Stimulated activated naive CD8-positive, alpha-beta T cell treated with anti-CD3 and anti-CD28 coated beads, Interleukin-15, Interleukin-2, amounts not matched to agents 100 ng/mL and 50 ng/mL, for 24 hours (primary cell): ENCODE data around the gene MS4A15.
"Not testable (repeated sequence)": the region's sequence is repeated elsewhere in the genome, so short reads cannot be mapped to it uniquely, and the experiment has no call there.

ENCODE experiments used
- H3K27ac Mint-ChIP-seq: one replicate; pipeline ENCODE4 v1.8.0; 2021; ENCODE audit warnings: mild to moderate bottlenecking, mixed read lengths
- H3K27me3 Mint-ChIP-seq: one replicate; pipeline ENCODE4 v1.8.0; 2021; ENCODE audit warnings: mixed read lengths
- H3K36me3 Mint-ChIP-seq: one replicate; pipeline ENCODE4 v1.8.0; 2021; ENCODE audit warnings: low read depth, mixed read lengths
- H3K4me1 Mint-ChIP-seq: one replicate; pipeline ENCODE4 v1.8.0; 2021; ENCODE audit warnings: low read depth, mixed read lengths
- H3K4me3 Mint-ChIP-seq: one replicate; pipeline ENCODE4 v1.8.0; 2021; ENCODE audit warnings: mild to moderate bottlenecking, mixed read lengths
- H3K9me3 Mint-ChIP-seq: one replicate; pipeline ENCODE4 v1.8.0; 2021; ENCODE audit warnings: mixed read lengths

MS4A15 gene

DNA sequence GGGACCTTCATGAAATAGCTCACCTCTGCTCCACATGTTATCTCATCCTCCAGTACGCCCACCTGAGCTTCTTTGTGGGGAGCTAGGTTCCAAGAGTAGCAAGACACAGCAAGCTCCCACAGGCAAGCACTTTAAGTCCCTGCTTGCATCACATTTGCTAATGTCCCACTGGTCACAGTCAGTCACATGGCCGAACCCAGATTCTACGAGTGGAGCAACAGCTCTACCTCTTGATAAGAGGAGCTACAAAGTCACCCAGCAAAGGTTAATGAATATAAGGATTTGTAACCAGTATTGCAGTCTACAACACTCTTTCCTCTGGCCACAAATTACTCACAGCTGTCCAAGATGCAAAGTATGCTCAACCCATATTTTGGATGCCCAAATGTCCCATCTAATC lies 15.2 kb upstream of the MS4A15 start:
- no peaks in the 10 kb centered on the region for H3K4me1 Mint-ChIP-seq
- H3K4me3 Mint-ChIP-seq, result no peak overlapping the region
- no peaks in the 10 kb centered on the region for H3K9me3 Mint-ChIP-seq
- H3K36me3 Mint-ChIP-seq, result no peaks in the 10 kb centered on the region
- H3K27me3 Mint-ChIP-seq, result peaks cover 9% of the 10 kb centered on the region
- no peak overlapping the region for H3K27ac Mint-ChIP-seq

DNA sequence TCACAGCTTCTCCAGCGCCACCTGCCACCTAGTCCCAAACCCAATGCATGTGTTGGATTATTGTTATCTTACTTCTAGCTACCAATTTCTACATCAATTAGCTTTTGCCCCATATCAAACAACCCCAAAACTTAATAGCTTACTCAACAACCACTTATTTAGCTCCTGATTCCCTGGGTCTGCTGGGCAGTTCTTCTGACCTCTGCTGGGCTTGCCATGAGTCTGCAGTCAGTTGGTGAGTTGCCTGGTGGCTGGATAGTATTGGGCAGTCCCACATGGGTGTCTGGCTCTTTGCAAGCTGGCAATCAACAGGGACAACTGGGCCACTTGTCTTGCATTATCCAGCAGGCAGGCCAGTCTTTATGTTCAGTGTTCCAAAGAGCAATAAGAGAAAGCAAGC lies 13.6 kb upstream of the MS4A15 start:
- H3K27me3 Mint-ChIP-seq, result peaks cover 9% of the 10 kb centered on the region
- H3K36me3 Mint-ChIP-seq, result no peaks in the 10 kb centered on the region
- no peaks in the 10 kb centered on the region for H3K4me1 Mint-ChIP-seq
- H3K27ac Mint-ChIP-seq, result no peak overlapping the region
- H3K9me3 Mint-ChIP-seq, result peaks cover 5% of the 10 kb centered on the region
- H3K4me3 Mint-ChIP-seq, result no peak overlapping the region

DNA sequence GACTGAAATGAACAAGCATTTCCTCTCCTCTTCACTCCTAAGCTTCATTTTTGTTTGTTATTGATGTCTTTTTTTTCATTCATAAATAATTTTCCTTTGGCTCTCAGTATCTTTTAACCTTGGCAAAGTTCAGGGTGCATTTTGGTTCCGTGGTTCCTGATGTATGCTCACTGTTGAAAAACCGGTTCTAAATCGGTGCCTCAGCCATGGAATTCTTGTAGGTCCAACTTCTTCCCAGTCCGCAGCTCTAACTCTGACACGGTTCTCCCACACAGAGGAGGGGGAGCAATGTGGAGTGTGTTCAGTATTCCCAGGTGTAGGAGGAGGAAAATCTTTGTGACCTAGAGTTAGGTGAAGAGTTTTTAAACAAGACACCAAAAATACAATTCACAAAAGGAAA lies 12.6 kb upstream of the MS4A15 start:
- H3K4me3 Mint-ChIP-seq, result no peak overlapping the region
- no peaks in the 10 kb centered on the region for H3K36me3 Mint-ChIP-seq
- no peaks in the 10 kb centered on the region for H3K4me1 Mint-ChIP-seq
- peaks cover 5% of the 10 kb centered on the region for H3K9me3 Mint-ChIP-seq
- H3K27me3 Mint-ChIP-seq, result peaks cover 3% of the 10 kb centered on the region
- no peak overlapping the region for H3K27ac Mint-ChIP-seq

DNA sequence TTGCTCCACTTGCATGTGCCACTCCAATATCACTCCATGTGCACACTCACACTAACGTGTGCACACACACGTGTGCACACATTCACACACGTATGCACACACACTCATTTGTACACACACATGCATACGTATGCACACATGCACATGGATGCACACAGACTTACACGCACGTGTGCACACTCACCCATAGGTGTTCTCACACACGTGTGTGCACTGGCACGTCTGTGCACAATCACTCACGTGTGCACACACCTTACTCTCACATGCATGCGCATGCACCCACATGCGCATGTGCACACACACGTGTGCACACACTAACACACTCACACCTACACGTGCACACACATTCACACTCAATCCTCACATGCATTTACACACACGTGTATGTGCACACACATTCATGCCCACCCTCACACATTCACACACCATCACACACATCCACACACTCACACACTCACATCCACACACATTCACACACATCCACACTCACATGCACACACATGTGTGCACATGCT lies 9.3 kb upstream of the MS4A15 start:
- H3K4me3 Mint-ChIP-seq, result no peak overlapping the region
- no peak overlapping the region for H3K27ac Mint-ChIP-seq
- peaks cover 13% of the 10 kb centered on the region for H3K27me3 Mint-ChIP-seq
- H3K4me1 Mint-ChIP-seq, result no peaks in the 10 kb centered on the region
- no peaks in the 10 kb centered on the region for H3K36me3 Mint-ChIP-seq
- peaks cover 5% of the 10 kb centered on the region for H3K9me3 Mint-ChIP-seq

DNA sequence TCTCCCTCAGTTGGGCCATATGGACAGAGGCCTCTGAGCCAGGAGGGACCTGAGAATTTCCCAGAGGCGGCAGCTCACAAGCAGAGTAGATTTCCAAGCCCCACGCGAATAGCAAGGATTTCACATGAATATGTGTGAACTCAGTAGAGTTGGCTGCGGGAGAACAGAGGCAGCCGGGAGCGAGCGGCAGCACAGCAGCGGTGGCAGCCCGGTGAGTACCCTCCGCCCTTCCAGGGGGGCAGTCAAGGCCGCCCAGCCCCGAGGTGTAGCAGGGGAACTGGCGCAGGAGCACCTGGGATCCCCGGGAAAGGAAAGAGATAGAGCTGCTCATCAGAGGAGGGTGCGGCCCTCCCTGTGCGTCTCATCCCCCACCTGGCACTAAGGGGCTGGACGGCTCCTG lies 8.4 kb upstream of the MS4A15 start:
- Mint-ChIP-seq H3K36me3 (no peaks in the 10 kb centered on the region), H3K4me3 (no peak overlapping the region), H3K27ac (no peak overlapping the region), H3K4me1 (no peaks in the 10 kb centered on the region), H3K9me3 (peaks cover 5% of the 10 kb centered on the region), H3K27me3 (peaks cover 20% of the 10 kb centered on the region)

DNA sequence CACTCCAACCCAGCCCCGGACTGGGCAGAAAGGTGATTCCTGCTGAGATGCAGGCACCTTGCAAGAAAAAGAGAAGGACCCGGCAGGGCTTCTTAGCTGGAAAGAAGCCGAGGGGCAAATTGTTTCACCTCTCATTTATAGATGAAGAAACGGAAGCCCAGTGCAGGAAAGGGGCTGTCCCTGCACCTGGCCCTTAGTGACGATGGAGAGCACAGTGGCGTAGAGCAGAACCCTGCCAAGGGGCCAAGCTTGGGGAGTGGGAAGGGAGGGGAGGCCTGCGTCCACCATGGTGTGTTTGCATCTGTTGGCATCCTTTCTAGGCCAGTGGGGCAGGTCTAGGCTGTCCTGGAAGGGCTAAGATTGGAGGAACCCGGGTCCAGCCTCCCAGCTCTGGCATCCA lies 7.8 kb upstream of the MS4A15 start:
- Mint-ChIP-seq H3K27ac (no peak overlapping the region), H3K36me3 (no peaks in the 10 kb centered on the region), H3K4me1 (no peaks in the 10 kb centered on the region), H3K4me3 (no peak overlapping the region), H3K9me3 (peaks cover 5% of the 10 kb centered on the region), H3K27me3 (peaks cover 21% of the 10 kb centered on the region)

DNA sequence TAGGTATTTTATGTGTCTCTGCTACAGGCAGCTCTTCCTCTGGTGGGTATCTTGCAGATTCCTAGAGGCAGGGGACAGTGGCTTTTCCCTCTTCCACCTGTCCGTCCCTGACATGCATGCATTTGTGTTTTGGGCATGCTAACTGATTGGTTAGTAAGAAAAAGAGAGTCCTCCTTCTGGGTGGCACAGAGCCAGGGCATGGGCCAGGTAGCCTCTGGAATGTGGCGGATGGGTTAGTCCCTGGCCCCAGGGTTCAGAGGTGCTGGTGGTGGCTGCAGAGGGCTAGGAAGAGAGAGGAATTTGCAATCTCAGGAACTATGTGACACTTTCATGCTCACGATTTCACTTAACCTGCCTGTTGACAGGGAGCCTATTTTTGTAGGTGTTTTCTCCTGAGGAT lies 5.8 kb upstream of the MS4A15 start:
- Mint-ChIP-seq H3K4me1 (no peaks in the 10 kb centered on the region), H3K36me3 (no peaks in the 10 kb centered on the region), H3K27me3 (peaks cover 21% of the 10 kb centered on the region), H3K4me3 (no peak overlapping the region), H3K27ac (no peak overlapping the region), H3K9me3 (peaks cover 5% of the 10 kb centered on the region)

DNA sequence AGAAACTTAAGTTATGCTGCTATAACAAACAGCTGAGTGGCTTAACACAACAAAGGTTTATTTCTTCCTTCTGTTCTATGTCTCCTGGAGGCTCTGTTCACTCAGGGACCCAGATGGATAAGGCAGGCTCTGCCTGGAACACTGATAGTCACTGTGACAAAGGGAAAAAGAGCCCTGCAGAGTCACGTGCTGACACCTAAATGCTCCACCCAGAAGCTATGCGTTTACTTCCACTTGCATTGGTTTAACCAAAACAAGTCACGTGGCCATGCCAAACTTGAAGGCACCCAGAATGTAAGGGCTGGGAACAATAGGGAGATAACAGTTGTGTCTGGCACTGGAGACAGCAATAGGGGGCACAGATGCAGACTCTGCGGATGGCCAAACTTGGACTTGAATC lies 3.4 kb upstream of the MS4A15 start:
- H3K4me3 Mint-ChIP-seq, result no peak overlapping the region

DNA sequence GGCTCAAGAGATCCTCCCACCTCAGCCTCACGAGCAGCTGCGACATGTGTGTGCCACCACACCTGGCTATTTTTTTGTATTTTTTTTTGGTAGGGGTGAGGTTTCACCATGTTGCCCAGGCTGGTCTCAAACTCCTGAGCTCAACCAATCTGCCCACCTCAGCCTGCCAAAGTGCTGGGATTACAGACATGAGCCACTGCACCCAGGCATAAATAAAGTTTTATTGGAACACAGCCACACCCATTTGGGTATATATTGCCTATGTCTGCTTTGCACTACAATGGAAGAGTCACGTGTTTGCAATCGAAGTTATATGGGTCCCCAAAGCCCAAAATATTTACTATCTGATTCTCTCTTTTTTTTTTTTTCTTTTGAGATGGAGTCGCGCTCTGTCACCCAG lies 1.8 kb upstream of the MS4A15 start:
- Mint-ChIP-seq H3K4me3 (no peak overlapping the region), H3K27ac (no peak overlapping the region), H3K9me3 (no peaks in the 10 kb centered on the region), H3K4me1 (no peaks in the 10 kb centered on the region), H3K36me3 (no peaks in the 10 kb centered on the region), H3K27me3 (peaks cover 44% of the 10 kb centered on the region)

More for the DNA sequence above, 3.4 kb upstream of the MS4A15 start:
- H3K36me3 Mint-ChIP-seq, result no peaks in the 10 kb centered on the region
- H3K9me3 Mint-ChIP-seq, result no peaks in the 10 kb centered on the region
- H3K27ac Mint-ChIP-seq, result no peak overlapping the region
- H3K27me3 Mint-ChIP-seq, result peaks cover 32% of the 10 kb centered on the region
- no peaks in the 10 kb centered on the region for H3K4me1 Mint-ChIP-seq

DNA sequence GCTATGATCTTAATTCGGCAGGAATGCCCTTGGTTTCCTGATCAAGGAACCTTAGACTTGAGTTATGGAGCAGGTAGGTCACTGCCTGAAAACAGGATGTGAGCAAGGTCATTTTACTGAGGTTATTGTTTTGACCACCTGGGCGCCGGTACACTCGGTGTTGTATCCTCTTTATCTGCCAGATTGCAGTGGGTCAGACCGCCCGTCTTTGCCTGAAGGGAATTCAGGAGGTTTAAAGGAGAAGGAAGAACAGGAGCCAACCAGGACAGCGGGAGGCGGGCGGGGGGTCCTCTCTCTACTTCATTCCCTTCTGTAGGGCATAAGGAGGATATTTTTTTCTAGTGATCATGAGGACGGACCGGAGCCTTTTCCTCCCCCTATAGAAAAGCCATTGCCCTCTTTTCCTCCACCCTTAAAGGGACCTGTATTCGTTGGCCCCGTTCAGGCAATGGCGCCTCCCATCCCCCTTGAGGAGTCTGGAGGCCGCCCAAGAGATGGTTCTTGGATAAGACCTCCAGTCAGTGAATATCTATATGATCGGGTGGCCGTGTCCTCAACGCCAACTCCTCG lies 649 bp downstream of the MS4A15 start:
- H3K27ac Mint-ChIP-seq, result no peak overlapping the region
- H3K4me1 Mint-ChIP-seq, result peaks cover 3% of the 10 kb centered on the region
- H3K27me3 Mint-ChIP-seq, result peaks cover 43% of the 10 kb centered on the region

DNA sequence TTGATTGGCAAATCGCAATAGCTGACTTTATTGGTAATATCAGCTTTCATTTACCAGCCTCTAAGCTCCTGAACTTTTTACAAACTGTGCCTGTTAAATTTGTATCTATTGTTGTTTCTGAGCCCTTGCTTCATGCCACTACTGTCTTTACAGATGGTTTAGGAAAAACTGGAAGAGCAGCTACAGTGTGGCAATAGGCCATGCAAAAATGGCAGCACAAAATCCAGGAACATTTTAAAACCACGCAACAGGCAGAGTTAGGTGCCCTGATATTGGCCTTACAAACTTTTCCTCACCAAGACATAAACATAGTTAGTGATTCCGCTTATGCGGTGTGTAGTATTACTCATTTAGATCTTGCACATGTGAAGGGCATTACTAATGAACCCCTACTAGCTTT lies 2.0 kb downstream of the MS4A15 start:
- not testable (repeated sequence) for H3K27ac Mint-ChIP-seq, H3K36me3 Mint-ChIP-seq, H3K4me1 Mint-ChIP-seq

More for the DNA sequence above, 649 bp downstream of the MS4A15 start:
- no peak overlapping the region for H3K4me3 Mint-ChIP-seq
- no peaks in the 10 kb centered on the region for H3K36me3 Mint-ChIP-seq
- H3K9me3 Mint-ChIP-seq, result no peaks in the 10 kb centered on the region

DNA sequence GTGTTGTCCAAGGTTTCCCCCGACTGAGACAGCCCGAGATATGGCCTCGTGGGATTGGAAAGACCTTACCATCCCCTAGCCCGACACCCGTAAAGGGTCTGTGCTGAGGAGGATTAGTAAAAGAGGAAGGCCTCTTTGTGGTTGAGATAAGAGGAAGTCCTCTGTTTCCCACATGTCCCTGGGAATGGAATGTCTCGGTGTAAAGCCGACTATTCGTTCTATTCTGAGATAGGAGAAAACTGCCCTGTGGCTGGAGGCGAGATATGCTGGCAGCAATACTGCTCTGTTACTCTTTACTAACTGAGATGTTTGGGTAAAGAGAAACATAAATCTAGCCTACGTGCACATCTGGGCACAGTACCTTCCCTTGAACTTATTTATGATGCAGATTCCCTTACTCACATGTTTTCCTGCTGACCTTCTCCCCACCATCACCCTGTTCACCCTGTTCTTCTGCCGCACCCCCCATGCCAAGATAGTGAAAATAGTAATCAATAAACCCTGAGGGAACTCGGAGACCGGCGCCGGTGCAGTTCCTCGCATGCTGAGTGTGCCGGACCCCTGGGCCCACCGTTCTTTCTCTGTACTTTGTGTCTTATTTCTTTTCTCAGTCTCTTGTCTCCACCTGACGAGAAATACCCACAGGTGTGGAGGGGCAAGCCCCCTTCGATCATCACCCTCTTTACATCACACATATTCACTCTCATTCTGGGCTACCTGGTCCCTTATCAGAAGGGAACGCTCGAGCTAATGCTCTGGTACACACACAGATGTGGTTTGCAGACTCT lies 3.0 kb downstream of the MS4A15 start:
- H3K4me1 Mint-ChIP-seq, result peaks cover 13% of the 10 kb centered on the region
- H3K27ac Mint-ChIP-seq, H3K36me3 Mint-ChIP-seq, H3K9me3 Mint-ChIP-seq, H3K4me3 Mint-ChIP-seq: not testable (repeated sequence)
- H3K27me3 Mint-ChIP-seq, result peaks cover 40% of the 10 kb centered on the region

More for the DNA sequence above, 2.0 kb downstream of the MS4A15 start:
- H3K4me3 Mint-ChIP-seq, H3K9me3 Mint-ChIP-seq: not testable (repeated sequence)
- H3K27me3 Mint-ChIP-seq, result peaks cover 34% of the 10 kb centered on the region

DNA sequence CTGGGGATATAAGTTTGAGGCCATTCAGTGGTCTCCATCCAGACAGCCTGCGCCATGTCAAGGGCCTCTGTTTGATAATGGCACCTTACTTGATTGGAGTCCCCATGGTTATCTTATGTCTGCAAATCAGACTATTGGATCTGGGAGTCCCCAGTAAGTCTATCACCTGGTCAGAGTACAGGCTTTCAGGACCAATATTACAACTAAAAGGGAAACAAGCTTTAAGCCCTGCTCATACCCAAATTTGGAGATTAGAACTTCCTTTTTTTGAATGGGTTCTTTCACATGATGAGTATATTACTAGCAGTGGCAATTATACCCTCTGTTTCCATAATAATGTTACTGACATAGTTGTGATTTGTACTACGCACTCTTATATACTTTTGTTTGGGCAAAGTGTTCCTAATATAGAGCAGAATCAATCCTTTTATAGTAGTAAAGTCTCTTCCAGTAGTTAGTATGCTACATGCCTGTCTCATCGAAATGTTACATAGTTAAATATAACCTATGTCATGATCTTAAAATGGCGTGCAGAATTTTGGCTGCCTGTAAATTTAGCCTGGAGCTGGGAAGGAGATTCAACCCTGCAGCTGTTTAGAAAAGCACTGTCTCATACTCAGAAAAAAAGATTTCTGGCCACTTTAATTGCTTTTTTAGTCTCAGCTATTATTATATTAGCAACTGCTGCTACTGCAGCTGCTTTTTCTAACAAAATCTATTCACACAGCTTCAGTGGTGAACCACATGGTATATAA lies 4.9 kb downstream of the MS4A15 start:
- Mint-ChIP-seq H3K27ac (no peak overlapping the region), H3K9me3 (no peaks in the 10 kb centered on the region), H3K4me3 (no peak overlapping the region), H3K27me3 (peaks cover 48% of the 10 kb centered on the region), H3K4me1 (peaks cover 13% of the 10 kb centered on the region), H3K36me3 (no peaks in the 10 kb centered on the region)

DNA sequence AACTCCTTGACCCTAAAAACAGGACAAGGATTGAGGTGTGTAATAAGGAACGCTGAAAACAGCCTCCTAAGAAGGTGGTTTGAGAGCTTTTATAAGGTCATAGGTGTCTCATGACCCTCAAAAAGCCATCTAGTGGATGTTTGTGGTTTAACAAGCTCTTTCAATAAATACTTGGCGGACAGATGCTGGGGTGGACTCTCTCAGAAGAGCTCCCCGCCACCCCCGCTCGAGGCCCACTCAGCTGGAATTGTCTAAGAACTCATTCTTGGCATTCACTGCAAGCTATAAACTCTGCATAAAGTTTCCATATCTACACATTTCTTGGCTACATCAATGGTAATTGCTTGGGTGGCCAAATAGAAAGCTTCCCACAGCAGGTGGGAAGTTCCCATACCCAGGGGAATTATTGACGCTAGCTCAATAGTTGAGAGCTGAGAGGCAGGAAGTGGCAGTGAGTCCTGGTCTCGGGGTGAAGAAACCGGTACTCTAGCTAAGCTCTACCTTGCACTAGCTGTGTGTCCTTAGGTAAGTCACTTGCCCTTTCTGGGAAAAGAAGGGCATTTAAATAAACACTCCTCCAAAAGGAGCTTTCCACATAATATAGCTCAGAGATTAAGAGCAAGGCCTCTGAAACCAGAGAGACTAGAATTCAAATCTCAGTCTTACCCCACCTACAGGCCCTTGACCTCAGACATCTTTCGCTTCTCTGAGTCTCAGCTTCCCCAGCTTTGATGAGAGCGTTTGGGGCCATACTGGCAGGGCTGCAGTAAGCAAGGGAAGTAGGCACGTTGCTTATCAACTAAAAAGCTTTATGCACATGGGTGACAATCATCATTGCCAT lies 6.4 kb downstream of the MS4A15 start:
- Mint-ChIP-seq H3K27ac (no peak overlapping the region), H3K4me1 (peaks cover 13% of the 10 kb centered on the region), H3K27me3 (peaks cover 44% of the 10 kb centered on the region), H3K36me3 (no peaks in the 10 kb centered on the region), H3K4me3 (no peak overlapping the region), H3K9me3 (no peaks in the 10 kb centered on the region)
